Left cardiac atrium (tissue), 4 donors: Measurements from ENCODE around the gene RXRA. TPM values are rescaled to one million over a fixed set of nuclear protein-coding genes. Genes with fewer than 3 reads are reported as not detected.

Experiments used
- ATAC-seq, 2 donors: fragments of 200-7000 bp; cut with Tn5 transposase; one replicate each; pipeline ENCODE4 v1.9.1; 2020; ENCODE audit warnings: mild to moderate bottlenecking in 2 of 2, moderate library complexity in 2 of 2
- DNase-seq: peaks from one replicate; pipeline ENCODE4 v3.0.0-alpha.2; 2020
- intact Hi-C, 2 donors: fragments of 100-400 bp; cut with DNase I; formaldehyde crosslinking; loops; one replicate each; pipeline versions ENCODE4 v1.14.1 to v1.15.1; 2022 to 2023
- total RNA-seq, 2 donors: library from RNA; stranded (reverse); fragmentation: NEBNext Ultra II Directional; extraction: Animal tissue kit (Norgen Biotek cat#: 25700); gene quantifications; one replicate each; pipeline ENCODE4 v1.2.1, GENCODE V29; 2021
- donor health status: DM: no; HTN: yes; CAD: no.
- donor health status: DM: no; HTN: yes; CAD: no; lungs with severe emphysema.
- donor health status: DM: yes; HTN: yes; CAD: no.
- donor health status: Dilated cardiomyopathy.

RXRA gene
- total RNA-seq, 2 donors from 2014 or later, result 41.6 to 67.7 TPM

DNA sequence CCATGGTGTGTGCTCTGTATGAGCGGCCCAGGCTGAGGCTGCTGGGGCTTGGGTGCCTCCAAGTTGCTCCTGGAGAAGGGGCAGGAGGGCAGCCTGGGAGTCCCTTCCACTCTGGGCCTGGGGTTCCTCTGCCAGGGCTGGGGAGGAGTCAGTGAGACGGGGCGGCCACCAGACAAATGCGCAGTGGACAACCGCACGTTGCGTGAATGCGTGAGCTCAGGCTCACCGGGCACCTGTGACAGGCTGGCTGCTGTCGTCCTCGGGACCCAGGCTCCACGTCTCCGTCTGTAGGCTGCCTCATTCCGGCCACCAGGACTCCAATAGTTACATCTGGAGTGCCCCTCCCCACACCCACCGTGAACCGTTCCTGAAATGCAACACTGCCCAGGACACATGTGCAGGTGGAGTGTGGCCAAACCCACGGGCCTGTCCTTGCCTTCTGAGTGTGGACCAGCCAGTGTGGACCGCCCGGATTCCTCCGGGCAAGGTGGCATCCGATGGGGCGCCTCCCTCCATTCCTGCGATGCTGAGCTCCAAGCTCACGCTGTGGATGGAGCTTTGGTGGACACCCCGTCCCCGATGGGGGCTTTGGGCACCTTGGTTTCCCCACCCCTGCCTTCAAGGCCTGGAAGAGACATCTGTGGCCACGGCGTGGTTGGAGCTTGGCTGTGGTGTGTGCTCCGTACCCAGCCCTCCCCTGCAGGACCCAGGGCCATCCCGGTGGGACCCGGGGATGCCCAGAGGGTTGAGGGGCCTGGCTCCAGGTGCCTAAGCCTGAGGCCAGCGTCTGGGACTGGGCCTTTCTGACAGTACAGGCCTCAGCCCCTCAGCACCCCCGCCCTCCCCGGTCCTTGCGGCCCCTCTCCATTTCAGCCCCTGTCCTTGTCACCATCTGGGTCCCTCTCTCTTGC lies 34.0 kb upstream of the RXRA start:
- no peak for ATAC-seq
- intact Hi-C loops, result no loop called here
- peak; percentile 24 for DNase-seq

DNA sequence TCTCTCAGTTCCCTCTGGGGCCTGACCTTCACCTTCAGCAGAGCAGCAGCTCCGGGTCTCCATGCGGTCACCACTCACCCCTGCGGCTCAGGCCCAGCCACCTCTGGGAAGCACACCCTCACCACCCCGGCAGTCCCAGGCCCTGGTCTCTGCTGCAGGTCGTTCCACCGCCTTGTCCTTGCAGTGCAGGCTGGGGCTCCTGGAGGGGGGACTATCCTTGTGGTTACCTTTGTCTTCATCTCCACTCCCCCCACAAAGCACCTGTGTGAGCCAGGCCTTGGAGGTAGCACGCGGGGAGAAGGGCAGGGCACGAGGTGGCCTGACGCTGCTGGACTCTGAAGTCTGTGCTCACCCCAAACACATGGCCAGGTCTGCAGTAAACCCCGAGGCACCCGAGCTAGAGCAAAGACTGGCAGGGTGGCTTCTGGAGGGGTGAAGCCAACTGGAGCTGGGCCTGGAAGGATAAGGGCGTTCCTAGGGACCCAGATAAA lies 33.2 kb upstream of the RXRA start:
- ATAC-seq (no peak), DNase-seq (peak; percentile 11)
- intact Hi-C loops, result no loop called here

DNA sequence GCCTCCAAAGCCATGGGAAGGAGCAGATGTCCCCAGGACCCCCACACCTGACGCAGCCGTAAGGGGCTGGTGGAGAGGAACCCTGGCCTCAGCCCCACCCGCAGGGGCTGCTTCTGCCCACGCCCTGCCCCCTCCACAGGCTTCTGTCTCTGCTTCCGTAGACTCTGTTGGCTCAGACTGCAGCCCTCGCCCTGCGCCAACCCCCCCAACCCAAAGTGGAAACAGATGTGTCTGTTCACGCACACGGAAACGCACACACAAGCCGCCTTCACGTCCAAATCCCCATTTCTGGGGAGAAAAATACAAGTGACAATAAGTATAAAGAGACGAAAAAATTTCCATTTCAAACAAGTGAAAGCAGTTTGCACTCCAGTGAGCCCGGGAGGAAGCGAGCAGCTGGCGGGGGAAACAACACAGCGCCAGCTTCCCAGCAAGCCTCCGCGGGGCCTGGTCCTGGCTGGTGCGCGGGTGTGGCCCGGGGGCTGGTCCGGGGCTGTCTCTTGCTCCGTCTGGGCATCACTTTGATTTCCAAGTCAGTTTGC lies 32.6 kb upstream of the RXRA start:
- peak; percentile 41 for DNase-seq
- peak in 1 of 2 donors; percentile 28 for ATAC-seq
- intact Hi-C loops, result no loop called here

DNA sequence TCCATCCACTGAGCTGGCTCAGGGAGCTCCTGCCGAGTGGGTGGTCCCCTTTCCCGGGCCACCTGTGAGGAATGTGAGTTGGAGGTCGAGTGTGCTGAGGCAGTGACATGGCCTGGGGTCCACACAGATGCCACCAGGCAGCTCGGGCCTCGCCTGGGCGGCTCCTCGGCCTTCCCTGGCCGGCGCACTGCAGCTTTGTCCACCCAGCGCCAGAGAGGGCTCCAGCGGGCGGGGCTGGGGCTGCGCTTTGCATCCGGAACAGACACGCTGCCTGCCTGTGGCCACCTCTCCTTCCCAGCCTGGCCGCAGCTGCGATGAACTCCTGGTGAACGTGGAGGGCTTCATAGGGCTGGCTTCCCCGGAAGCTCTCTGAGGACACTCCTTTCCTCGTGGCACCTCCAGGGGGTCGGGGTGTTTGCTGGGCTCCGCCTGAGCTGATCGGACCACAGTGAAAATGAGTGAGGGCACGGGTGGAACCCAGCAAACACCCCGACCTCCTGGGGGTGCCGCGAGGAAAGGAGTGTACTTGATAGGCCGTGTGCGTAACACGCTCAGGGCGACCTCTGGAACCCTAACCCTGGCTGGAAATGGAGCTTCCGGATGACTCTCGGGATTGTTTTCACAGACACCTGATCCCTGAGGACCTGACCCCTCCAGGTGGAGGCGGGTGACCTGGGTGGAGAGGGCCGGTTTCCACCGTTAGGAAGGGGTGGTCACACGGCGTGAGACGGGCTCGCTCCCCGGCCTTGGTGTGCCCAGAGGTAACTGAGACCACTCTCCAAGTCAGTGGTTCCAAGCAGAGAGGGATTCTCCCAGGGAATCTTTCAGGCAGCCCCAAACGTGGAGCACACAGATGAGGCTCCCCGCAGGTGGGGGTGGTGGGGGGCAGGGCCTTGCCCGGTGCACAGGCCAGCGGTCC lies 31.8 kb upstream of the RXRA start:
- DNase-seq (peak; percentile 65), ATAC-seq (peak; percentile 45 to 74)
- intact Hi-C loops, result no loop called here

DNA sequence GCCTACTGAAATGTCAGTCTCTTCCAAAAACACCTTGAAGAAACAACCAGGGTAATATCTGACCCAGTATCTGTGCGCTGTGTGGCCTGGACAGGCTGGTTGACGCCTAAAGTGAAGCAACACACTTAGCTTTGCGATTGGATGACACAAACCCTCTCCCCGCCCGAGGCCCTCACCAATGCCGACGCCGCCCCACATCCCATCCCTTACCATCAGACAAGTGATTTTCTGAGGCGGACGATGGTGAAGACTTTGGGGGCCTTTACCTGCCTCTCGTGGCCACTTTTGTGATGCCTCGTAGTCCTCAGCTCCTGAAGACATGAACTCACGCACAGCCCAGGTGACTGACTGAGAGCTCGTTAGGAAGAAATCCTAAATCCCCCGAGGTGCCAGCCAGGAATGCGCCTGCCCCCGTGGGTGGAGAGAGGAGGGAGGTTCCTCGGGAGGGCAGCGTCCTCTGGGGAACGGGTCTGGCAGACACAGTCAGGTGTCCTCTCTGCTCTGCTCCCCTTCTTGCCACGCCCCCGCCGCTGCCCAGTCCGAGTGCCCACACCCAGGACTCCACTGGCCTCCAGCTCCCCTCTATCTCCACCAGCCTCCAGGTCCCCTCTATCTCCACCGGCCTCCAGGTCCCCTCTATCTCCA lies 31.0 kb upstream of the RXRA start:
- intact Hi-C loops, result no loop called here
- ATAC-seq (no peak), DNase-seq (peak; percentile 16)

DNA sequence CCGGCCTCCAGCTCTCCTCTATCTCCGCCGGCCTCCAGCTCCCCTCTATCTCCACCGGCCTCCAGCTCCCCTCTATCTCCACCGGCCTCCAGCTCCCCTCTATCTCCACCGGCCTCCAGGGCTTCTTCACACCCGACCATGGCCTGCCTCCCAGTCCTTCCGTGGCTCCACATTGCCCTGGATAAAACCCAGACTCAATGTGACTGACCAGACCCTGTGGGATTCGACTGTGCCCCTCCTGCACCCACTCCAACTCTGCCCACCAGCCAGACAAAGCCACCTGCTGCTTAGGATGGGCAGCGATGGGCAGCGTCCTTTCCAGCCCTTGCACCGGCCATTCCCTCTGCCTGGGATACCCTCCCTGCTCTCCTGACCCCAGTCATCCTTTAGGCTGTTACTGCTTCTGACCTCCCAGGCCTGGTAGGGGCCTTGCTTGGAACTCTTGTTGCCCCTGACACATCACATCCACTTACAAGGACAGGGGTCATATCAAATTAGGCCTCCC lies 30.5 kb upstream of the RXRA start:
- DNase-seq (peak; percentile 5), ATAC-seq (no peak)
- intact Hi-C loops, result no loop called here

DNA sequence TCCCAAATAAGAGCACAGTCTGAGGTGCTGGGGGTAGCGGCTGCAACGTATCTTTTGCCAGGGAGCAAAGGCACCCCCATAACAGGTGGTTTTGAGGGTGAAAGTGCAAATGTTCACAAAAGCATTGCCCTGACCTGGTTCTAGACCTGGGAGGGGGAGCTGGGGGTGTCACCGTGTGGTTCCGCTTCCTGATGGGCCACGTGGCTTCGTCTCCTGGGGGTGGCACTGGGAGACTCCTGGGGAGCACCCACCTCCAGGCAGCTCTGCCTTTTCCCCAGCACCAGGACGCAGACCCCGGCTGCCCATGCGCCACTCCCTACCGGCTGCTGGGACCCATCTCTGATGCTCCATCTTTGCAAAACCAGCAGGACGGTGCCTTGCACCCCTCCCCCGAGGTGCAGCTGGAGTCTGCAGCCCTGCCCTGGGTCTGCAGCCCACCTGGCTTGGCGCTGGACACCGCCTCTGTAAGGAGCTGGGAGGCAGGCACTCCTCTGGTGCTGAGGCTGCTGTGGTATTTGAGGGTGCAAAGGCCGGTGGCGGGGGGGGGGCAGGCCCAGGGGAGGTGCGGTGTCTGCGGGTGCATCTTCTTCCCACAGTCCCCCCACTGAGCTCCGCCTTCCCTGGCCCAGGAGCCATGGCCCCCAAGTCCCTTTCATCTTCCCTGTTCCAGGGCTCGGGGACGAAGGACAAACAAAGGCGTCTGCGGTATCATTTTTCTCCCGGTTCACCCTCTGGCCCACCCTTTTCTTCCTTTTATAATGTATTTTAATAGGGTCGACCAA lies 29.8 kb upstream of the RXRA start:
- ATAC-seq, result no peak
- intact Hi-C loops, result no loop called here
- DNase-seq, result peak; percentile 13

DNA sequence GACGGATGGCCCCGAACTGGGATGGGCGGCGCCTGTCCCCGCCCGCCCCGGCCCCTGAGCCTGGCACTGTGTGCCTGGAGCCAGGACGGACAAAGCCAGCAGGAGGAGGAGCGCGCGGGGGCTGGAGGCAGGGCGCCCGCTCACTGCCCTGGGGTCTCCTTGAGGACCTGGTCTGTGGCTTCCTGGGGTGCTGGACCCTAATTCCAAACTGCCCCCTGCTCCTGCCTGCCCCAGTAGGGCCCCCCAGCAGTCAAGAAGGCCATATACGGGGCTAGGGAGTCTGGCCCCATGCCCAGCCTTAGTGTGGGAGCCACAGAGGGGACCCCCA lies 29.2 kb upstream of the RXRA start:
- ATAC-seq, result no peak
- DNase-seq, result peak; percentile 9
- intact Hi-C loops, result no loop called here

DNA sequence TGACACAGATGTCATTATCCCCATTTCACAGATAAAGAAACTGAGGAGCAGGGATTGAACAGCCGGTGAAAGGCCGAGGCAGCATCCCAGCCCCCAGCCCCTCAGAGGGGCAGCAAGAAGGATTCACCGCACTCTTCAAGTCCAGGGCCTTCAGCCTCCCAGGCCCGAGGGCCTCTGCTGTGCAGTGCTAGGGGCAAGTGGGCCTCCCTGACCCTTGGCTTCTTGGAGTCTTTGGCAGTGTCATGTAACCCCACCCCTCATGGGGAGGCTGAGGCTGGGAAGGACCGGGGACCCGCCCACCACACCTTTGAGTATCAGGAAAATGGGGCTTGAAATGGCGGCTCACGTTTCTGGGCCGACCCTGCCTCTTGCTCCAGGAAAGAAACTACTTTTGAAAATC lies 28.7 kb upstream of the RXRA start:
- ATAC-seq (no peak), DNase-seq (peak; percentile 14)
- intact Hi-C loops, result no loop called here

DNA sequence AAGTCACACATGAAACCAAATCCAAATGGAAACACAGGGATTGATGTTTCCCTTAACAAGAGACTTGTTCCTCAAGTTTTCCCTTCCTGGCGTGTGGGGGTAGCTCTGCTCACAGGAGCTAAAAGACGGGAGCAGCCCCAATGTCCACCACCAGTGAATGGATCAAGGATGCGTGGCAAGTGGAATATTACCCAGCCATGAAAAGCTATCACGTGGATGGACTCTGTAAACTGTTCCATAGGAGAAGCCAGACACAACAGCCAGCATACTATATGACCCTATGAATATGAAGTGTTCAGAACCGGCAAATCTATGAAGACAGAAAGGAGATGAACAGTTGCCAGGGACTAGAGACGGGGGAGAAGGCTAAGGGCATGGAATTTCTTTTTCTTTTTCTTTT lies 28.3 kb upstream of the RXRA start:
- intact Hi-C loops, result no loop called here
- DNase-seq (no peak), ATAC-seq (no peak)

DNA sequence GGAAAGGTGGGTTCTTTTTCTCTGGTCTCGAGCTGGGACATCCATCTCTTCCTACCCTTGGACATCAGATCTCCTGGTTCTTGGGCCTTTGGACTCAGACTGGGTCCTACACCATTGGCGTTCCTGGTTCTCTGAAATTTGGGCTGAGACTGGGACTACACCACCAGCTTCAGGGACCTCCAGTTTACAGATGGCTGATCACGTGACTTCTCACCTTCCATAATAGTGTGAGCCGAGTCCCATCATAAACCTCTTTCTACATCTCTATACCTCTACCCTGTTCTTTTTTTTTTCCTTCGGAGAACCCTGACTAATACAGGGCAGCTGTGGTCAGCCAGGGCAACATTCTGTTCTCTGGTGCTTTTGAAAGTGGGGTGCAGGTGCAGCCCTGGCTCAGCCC lies 27.2 kb upstream of the RXRA start:
- ATAC-seq (no peak), DNase-seq (no peak)
- intact Hi-C loops, result no loop called here

DNA sequence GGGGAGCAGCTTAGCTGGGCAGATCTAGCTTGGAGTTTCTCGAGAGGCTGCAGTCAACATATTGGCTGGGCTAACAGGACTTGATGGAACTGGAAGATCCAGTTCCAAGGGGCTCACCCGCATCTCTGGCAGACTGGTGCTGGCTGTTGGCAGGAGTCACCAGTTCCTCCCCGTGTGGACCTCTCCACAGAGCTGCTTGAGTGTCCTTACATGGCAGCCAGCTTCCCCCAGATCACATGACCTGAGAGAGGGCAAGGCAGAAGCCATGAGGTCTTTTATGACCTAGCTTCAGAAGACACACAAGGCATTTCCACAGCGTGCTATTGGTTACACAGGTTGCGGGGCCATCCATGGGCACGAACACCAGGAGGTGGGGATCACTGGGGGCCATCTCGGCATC lies 26.4 kb upstream of the RXRA start:
- intact Hi-C loops, result no loop called here
- DNase-seq (peak; percentile 18), ATAC-seq (peak; percentile 20 to 62)

DNA sequence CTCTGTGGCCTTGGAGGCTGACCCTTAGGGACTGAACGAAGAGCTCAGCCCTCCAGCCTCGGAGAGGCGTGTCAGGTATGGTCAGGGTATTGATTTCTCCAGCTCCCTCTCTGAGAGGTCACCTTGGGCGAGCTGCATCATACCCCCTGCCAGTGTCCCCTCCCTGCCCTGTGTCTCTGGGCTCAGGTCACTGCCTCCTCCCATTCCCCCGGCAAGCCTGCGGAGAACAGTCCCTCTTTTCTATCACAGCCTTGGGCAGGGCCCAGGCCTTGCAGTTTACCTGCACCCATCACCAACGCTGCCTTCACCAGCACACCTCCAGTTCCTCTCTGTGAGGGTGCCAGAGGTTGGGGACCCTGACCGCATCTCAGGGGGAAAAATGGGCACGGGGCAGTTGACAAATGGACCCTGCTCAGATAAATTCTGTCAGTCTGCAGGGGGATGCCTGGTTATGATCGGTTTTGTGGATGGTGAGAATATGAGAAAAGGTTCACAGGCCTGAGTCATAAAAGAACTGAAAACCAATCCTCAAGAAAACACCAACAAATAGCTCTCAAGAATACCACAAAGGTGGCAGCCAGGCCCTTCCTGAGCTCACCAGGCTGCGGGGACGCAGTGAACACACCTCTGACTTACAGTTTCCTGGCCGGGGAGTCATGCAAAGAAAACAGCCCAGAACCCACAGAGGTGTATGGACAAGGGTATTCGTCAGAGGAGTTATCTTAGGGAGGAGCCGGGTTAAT lies 24.7 kb upstream of the RXRA start:
- ATAC-seq (no peak), DNase-seq (peak; percentile 5)
- intact Hi-C loops, result no loop called here

DNA sequence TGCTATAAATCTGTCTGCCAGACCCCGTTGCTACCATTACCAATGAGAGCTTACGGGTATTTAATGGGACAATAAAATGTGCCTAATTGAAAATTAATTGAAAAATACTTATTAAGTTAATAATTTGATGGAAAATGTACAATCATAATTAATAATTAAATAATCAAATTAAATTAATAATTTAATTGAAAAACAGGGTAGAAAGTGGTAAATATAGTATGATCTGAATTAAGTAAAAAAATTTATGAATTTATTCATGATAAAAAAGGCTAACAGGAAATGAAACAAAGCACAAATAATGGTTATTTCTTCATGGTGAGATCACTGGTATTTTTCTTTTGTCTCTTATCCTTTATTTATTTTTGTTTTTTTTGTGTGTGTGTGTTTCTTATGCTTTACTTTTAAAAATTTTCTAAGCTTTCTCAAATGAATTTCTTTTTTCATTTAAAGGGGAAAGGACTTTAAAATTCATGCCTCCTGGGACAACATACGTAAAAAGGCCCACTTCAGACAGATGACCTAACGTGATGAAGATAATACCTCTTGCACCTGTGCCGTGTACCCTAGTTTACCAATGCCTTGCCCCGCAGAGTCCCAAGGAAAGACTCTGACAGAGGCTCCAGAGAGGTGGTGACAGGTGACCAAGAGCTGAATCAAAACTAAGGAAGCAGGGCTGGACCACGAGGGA lies 24.0 kb upstream of the RXRA start:
- intact Hi-C loops, result no loop called here
- DNase-seq (no peak), ATAC-seq (no peak)

DNA sequence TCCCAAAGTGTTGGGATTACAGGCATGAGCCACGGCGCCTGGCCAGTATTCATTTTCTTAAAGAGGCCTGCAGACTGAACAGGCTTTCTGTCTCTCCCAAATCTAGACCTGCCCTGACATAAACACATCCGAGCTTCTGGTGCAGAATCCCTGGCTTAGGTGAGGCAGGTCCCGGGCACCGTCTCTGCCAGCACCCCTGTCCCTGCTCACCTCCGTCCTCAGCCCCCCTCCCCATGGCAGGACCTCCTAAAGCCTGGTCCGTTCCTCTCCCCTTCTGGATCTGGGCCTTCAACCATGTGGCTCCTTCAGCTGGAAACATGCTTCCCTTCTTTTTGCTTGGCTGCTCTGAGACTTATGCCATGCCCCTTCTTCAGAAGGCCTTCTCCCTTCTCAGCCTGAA lies 22.7 kb upstream of the RXRA start:
- intact Hi-C loops, result no loop called here
- ATAC-seq (no peak), DNase-seq (peak; percentile 2)

DNA sequence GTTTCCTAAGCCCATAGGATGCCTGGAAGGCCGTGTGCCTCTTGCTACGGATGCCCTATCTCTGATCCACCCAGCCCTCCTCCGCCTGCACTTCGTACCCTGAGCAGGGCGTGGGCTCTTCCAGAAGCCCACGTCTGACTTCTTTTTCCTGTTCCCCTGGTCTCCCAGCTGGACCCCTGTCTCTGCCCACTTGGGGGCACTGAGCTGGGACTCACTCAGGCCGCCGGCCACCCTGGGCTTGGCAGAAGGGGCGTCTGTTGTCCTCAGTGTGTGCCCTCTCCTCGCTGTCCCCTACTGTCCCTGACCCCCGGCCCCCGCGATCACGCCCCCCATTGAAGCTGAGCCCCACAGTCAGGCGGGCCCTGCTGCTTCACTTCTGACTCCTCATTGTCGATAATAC lies 22.0 kb upstream of the RXRA start:
- ATAC-seq (no peak), DNase-seq (peak; percentile 3)
- intact Hi-C loops, result no loop called here

DNA sequence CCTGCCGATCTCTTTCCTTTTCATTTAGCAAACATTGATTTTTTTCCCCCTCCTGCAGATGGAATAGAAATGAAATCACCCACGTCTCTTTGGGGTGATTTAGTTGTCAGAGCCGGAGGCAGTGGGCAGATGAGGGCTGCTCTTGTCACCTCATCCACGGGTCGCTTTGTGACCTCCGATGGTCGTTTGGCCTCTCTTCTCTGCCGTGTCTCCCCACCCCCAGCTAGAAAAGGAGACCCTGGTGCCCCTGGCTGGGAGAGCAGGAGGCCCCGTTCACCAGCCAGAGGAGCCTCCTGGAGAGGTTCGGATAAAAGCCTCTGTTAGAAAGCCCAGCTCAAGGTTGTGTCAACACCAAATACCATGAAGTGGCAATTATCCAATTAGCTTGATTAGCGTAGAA lies 21.6 kb upstream of the RXRA start:
- DNase-seq (peak; percentile 4), ATAC-seq (no peak)
- intact Hi-C loops, result loop anchor here in 1 of 2 donors (5.0 kb wide), 1 partner anchor 47 kb away; no protein-coding TSS in a partner anchor
